Erythroblast (primary cell): Measurements from ENCODE around the gene RAB3A.

ENCODE experiments used
- GATA1 ChIP-seq: IDR thresholded peaks from 2 replicates; pipeline ENCODE4 v1.6.1; 2011; ENCODE audit warnings: low read depth, mild to moderate bottlenecking, control low read depth, low read length, moderate library complexity
- POLR2A ChIP-seq: IDR thresholded peaks from 2 replicates; pipeline ENCODE4 v1.6.1; 2011; ENCODE audit warnings: mild to moderate bottlenecking, low read length

DNA sequence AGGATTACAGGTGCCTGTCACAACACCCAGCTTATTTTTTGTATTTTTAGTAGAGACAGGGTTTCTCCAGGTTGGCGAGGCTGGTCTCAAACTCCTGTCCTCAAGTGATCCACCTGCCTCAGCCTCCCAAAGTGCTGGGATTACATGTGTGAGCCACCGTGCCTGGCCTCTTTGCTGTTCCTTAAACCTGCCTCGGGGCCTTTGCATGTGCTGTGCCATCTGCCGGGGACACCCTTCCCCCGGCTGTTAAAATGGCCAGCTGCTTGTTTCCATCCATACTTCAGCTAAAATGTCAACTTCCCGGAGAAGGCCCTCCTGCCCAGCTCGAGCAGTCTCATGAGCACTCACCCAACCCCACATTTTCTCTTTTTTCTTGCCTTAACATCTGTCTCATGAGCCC, 41.5 kb upstream of the RAB3A start:
- TF ChIP-seq POLR2A (no peak), GATA1 (no peak)
